ENCODE results near the gene RASAL1.

Gene RASAL1

DNA sequence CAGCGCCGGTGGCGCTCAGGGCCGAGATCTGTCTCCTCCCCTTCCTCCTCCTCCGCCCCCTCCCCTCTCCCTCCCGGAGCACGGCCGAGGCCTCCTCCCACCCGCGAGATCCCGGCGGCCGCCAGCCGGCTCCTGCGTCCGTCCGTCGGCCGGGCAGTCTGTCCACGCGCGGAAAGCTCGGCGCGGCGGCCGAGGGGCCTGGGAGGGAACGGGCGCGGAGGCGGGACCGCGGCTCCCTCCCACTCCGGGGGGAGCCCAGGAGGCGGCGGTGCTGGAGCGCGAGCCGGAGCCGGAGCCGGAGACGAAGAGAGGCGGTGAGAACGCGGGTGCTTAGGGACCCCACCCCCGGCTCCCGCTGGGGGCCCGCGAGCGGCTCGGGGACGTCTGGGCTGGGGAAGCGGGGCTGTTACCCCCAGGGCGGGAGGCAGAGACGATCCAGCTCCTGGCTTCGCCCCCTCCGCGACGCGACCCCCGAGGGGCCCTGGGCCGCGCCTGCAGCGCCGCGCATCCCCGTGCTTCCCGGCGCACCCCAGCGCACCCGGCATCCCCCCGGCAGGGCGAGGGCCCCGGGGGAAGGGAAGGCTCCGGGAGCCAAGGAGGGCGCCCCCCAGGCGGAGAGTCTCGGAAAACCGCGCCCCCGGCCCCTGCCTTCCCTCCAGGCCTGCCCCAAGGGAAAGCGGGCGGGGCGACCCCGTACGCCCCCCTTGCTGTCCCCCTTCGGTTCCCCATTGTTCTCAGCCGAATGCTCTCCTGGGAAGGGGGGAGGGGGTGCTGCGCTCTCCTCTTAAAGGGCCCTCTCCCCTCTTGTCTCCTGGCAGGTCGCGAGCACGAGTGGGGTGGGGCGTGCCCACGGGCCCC lies 78.7 kb downstream of the RASAL1 start, which contains the start of gene DTX1:
DTX1 (plus strand) TSS at position 100 of the 858 bp plus-strand sequence. CDS start 1,463 bp downstream, outside the sequence.
- no peak for DNase-seq (ENCODE audit: low read depth)

DNA sequence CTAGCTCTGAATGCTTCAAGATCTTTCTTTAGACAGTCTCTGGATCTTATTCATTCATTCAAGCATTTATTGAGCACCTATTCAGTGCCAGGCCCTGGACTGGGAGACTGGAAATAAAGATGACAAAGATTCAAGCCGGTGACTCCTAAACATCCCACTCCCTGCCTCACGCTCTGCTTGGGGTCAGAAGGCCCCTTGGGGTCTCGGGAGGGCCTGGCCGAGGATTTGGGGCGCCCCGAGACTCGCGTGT lies 79.3 kb downstream of the RASAL1 start:
- no peak for DNase-seq (ENCODE audit: low read depth)

DNA sequence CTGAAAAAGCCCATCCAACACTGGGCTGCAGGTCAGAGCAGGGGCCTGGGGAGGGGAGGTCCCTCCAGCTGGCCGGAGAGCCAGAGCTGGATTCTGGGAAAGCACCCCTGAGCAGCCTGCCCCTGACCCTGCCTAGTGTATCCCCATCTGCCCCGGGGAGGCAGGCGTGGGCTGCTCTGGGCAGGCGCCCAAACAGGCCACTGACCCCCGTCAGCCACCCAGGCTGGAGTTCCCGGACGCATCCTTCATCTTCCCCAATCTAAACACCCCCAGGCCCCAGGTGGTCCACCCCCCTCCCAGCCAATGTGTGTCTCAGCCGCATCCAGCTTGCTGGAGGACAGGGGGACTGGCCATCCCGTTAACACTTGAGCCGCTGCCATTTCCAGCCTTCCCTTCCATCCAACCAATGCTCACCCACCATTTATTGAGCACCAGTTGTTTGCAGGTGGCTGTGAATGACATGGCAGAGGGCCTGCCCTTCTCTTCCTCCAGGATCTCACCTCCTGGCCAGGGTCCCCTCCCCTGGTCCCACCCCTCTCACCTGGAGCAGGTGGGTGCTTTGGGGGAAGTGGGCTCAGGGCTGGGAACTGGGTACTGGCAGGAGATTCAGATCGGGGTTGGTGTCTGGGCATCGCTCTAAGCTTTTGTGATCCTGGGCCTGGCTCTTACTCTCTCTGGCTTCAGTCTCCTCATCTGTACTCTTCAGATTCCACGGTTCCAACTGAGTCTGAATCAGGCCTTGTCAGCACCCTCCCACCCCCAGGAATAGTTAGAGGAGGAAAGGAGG lies 79.8 kb downstream of the RASAL1 start:
- DNase-seq (ENCODE audit: low read depth): no peak

DNA sequence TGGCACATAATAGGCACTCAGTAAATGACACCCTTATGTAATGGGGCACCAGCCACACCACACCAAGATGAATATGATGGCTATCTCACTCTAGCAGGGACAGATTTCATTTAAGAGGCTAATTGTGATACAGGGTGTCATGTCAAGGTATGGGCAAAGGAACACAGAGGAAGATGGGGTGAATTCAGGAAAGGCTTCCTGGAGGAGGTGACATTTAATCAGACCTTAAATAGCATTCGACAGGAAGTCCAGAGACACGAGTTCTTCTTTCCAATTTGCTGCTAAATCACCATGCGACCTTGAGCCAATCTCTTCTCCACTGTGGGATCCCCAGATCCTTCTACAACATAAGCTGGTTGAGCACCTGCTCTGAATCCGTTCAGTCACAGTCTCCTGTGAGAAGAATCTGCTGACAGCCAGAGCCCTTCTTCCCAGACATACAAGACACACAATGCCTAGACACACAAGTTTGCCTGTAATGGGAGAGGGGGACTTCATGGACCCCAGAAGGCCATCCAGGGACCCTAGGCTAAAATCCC lies 80.5 kb downstream of the RASAL1 start:
- DNase-seq (ENCODE audit: low read depth): no peak

DNA sequence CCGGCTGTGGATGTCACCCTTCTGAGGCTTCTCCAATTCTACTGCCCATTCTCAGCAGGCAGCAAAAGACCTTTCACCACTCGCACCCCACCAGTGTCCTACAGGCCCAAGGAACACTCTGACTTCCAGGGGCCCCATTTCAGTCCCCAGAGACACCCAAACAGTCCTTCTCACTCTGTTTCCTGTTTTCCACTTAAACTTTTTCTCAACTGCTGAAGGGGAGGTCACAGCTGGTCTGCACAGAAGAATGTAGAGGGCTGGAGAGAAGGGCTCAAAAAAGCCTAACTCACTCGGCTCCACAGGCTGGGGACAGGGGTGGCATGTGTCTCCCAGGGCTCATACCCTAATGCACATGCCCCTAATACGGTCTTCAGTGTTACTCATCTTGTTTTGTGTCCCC lies 83.2 kb downstream of the RASAL1 start:
- no peak for DNase-seq (ENCODE audit: low read depth)

DNA sequence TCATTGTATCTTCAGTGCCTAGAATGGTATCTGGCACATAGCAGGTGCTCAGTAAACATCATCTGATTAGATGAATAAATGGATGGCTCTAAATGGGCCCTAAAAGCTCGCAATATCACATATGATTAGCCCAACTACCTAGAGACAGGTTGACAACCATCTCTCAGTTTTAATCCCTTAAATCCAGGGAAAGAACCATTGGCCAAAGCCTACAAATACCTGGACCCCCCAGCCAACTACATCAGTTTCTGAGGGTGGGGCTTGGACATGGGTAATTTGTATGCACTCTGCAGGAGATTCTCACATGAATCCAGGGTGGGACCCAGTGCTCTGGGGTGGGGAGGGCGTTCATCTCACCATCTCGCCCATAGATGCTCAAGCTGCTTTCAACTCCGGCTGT lies 83.8 kb downstream of the RASAL1 start:
- no peak for DNase-seq (ENCODE audit: low read depth)

DNA sequence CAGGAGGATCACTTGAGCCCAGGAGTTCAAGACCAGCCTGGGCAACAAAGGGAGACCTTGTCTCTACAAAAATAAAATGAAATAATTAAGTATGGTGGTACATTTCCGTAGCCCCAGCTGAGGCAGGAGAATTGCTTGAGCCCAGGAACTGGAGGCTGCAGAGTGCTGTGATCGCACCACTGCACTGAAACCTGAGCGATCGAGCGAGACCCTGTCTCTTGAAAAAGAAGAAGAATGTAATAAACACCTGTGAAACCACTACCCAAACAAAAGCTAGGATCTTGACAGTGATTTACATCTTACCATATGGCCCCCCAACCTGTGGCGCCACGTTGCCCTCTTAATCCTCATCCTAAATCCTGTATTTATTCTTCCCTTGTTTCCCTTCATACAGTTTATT lies 84.8 kb downstream of the RASAL1 start:
- no peak for DNase-seq (ENCODE audit: low read depth)

DNA sequence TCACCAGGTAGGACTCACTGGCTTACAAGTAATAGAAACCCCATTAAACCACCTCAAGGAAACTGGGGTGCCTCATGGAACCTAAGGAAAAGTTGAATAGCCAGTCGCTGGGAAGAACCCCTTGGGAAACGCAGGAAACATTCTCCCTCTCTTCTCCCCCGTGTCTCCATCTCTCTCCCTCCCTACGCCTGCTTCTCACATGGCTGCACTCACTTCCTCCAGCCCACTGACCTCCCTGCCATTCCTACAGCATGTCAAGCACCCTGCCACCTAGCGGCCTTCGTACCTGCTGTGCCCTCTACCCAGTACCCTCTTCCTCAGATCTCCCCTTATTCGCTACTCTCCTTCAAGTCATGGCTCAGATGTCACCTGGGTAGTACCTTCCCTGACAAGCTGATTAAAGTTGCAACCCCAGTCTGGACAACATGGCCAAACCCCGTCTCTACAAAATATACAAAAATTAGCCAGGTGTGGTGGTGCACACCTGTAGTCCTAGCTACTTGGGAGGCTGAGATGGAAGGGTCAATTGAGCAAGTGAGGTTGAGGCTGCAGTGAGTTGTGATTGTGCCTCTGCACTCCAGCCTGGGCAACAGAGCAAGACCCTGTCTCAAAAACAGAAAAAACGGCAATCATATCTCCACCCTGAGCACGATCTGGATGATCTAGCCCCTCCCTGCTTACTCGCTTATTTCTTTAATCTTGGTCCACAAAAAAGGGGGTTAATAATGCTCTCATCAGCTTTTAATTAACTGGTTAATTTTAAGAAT lies 85.4 kb downstream of the RASAL1 start:
- DNase-seq (ENCODE audit: low read depth): no peak

All from activated T-helper 9 cell treated with anti-CD3 and anti-CD28 coated beads, Interleukin-2, amount 50 U/mL, for 16 hours (primary cell).